Endothelial cell of umbilical vein (primary cell): ENCODE measurements around the gene UQCRHL. TPM values are rescaled to one million over a fixed set of nuclear protein-coding genes. Genes with fewer than 3 reads are reported as not detected.
"Not testable (repeated sequence)": the region's sequence is repeated elsewhere in the genome, so short reads cannot be mapped to it uniquely, and the experiment has no call there.

Source experiments
- BruUV-seq: library from RNA; stranded (reverse); fragments of 400-500 nt; replicated peaks from 2 replicates; lab custom pipeline; 2021; lab: Mats Ljungman, UMichigan
- CTCF ChIA-PET: fragments of 300-600, 350-600 bp; sonication (Branson Sonifier 250); formaldehyde crosslinking; loops from one replicate; lab custom pipeline; 2021; ENCODE audit warnings: antibody characterized with exemption, inconsistent platforms; lab: Charles Lee
- POLR2A ChIA-PET: fragments of 300-600, 350-600 bp; sonication (Branson Sonifier 250); formaldehyde crosslinking; loops from one replicate; lab custom pipeline; 2021; ENCODE audit warnings: antibody characterized with exemption, inconsistent platforms; lab: Charles Lee
- DNase-seq: peaks from one replicate; pipeline ENCODE4 v3.0.0-alpha.2; 2011; ENCODE audit warnings: low read depth, low spot score
- FAIRE-seq: peaks from 2 replicates; lab custom pipeline; 2011; peaks lifted over from hg19 to GRCh38; lab: Jason Lieb, UNC
- H2AFZ ChIP-seq: 2 replicates; pipeline ENCODE4 v1.6.0; 2012; ENCODE audit warnings: low read depth, low read length, control low read depth, inconsistent platforms
- H3K27ac ChIP-seq: 2 replicates; pipeline ENCODE4 v1.5.1; 2011; ENCODE audit warnings: low read depth, mild to moderate bottlenecking, control low read depth, low read length, moderate library complexity; ENCODE audit not compliant: insufficient read depth
- H3K27me3 ChIP-seq, 2 experiments: 2 replicates each; pipeline versions ENCODE4 v1.6.0 to v1.6.1; 2011; ENCODE audit warnings: low read length in 2 of 2, mixed read lengths in 1 of 2; ENCODE audit not compliant: control insufficient read depth in 2 of 2, insufficient read depth in 2 of 2
- H3K36me3 ChIP-seq, 2 experiments: 2 replicates in 1 of 2; 3 replicates in 1 of 2; pipeline ENCODE4 v1.5.1; 2011; ENCODE audit warnings: low read length in 2 of 2, mild to moderate bottlenecking in 1 of 2, moderate library complexity in 1 of 2; ENCODE audit not compliant: control insufficient read depth in 2 of 2, insufficient read depth in 2 of 2; ENCODE audit errors: extremely low read depth in 1 of 2
- H3K4me1 ChIP-seq: 3 replicates; pipeline ENCODE4 v1.5.1; 2011; ENCODE audit warnings: mild to moderate bottlenecking, low read length; ENCODE audit not compliant: control insufficient read depth, insufficient read depth; ENCODE audit errors: extremely low read depth
- H3K4me2 ChIP-seq: 2 replicates; pipeline ENCODE4 v1.6.1; 2011; ENCODE audit warnings: low read length, control low read depth, mixed read lengths; ENCODE audit not compliant: insufficient read depth
- H3K4me3 ChIP-seq, 3 experiments: fragments of 200-600 bp in 1 of 3; sonication (generic), shearing (Covaris generic) in 1 of 3; replicated peaks in 1 of 3; 2 replicates each; pipeline ENCODE4 v1.5.1; 2011 to 2016; ENCODE audit warnings: control low read depth in 3 of 3, low read length in 3 of 3, mild to moderate bottlenecking in 2 of 3, inconsistent platforms in 1 of 3, low read depth in 1 of 3, moderate library complexity in 1 of 3; ENCODE audit not compliant: insufficient read depth in 1 of 3
- H3K79me2 ChIP-seq: 2 replicates; pipeline ENCODE4 v1.6.0; 2012; ENCODE audit warnings: low read length, inconsistent platforms; ENCODE audit not compliant: control insufficient read depth, insufficient read depth
- H3K9ac ChIP-seq: replicated peaks from 2 replicates; pipeline ENCODE3; 2011; ENCODE audit warnings: low read length, control low read depth; ENCODE audit not compliant: insufficient read depth; ENCODE audit errors: extremely low read depth
- H3K9me1 ChIP-seq: replicated peaks from 3 replicates; pipeline ENCODE4 v1.6.0; 2011; ENCODE audit warnings: mild to moderate bottlenecking, low read length; ENCODE audit not compliant: control insufficient read depth, insufficient read depth; ENCODE audit errors: extremely low read depth
- H3K9me3 ChIP-seq: replicated peaks from 2 replicates; pipeline ENCODE4 v1.5.1; 2012; ENCODE audit warnings: low read length, inconsistent platforms; ENCODE audit not compliant: control insufficient read depth, insufficient read depth
- H4K20me1 ChIP-seq: replicated peaks from 2 replicates; pipeline ENCODE3; 2011; ENCODE audit warnings: mild to moderate bottlenecking, low read length; ENCODE audit not compliant: control insufficient read depth, insufficient read depth; ENCODE audit errors: extremely low read depth
- MYC ChIP-seq: IDR thresholded peaks from one replicate; pipeline ENCODE4 v1.6.1; 2011; ENCODE audit warnings: mild to moderate bottlenecking, low read depth, low read length
- POLR2A ChIP-seq: IDR thresholded peaks from 2 replicates; pipeline ENCODE4 v1.6.1; 2012; ENCODE audit warnings: low read depth, mild to moderate bottlenecking, control low read depth, low read length
- POLR2AphosphoS5 ChIP-seq: IDR thresholded peaks from 2 replicates; pipeline ENCODE4 v1.6.1; 2012; ENCODE audit warnings: low read depth, mild to moderate bottlenecking, control low read depth, low read length, moderate library complexity; ENCODE audit not compliant: insufficient read depth
- dilution Hi-C: fragments of 300-500 bp; cut with MboI; formaldehyde crosslinking; loops from one replicate; pipeline ENCODE4 v1.15.0; 2019; ENCODE audit warnings: low sequenced_read_pairs; ENCODE audit not compliant: extremely low pct_ligation_motif_present
- intact Hi-C: fragments of 100-400 bp; cut with micrococcal nuclease; formaldehyde crosslinking; loops from one replicate; pipeline ENCODE4 v1.10.0; 2022
- polyA plus RNA-seq, 4 experiments: library from polyadenylated mRNA; depleted of rRNA in 3 of 4; stranded (reverse) in 3 of 4; unstranded in 1 of 4; fragments of >200 nt; gene quantifications; 2 replicates each; pipeline versions ENCODE4 v1.2.1 to v1.2.3, GENCODE V29; 2011 to 2012; ENCODE audit warnings: missing spikeins in 1 of 4
- total RNA-seq: library from RNA; stranded (reverse); gene quantifications from 2 replicates; pipeline ENCODE4 v1.2.3, GENCODE V29; 2021

Gene UQCRHL
- total and polyA plus RNA-seq, 2 donors (not counting 3 experiments of a cell fraction or from before 2014, with no cell fraction given): 0.92 to 1.4 TPM

- TSS peak; percentile 30 for BruUV-seq
- Histone ChIP-seq H3K9me3 (no peaks in the 10 kb centered on the region), H3K79me2 (peaks cover 46% of the 10 kb centered on the region), H3K36me3 (no peaks in the 10 kb centered on the region), H2AFZ (peak within 1 kb of the TSS; percentile 80), H4K20me1 (no peaks in the 10 kb centered on the region), H3K9ac (peak within 1 kb of the TSS; percentile 99), H3K4me3 (peak within 1 kb of the TSS; percentile 71 to 100 (median 99)), H3K27me3 (no peaks in the 10 kb centered on the region), H3K27ac (peak within 1 kb of the TSS; percentile 62), H3K4me1 (peaks cover 25% of the 10 kb centered on the region), H3K9me1 (no peaks in the 10 kb centered on the region), H3K4me2 (peak within 1 kb of the TSS; percentile 74)
- dilution Hi-C loops (no loop called here), intact Hi-C loops (loop anchor here (1.0 to 10.0 kb wide), 5 partner anchors 12 to 322 kb away; partner anchors contain the start of genes CASP9, DDI2 and DNAJC16)
- peak; percentile 84 for FAIRE-seq
- ChIA-PET POLR2A (interaction anchor here (0.9 kb wide), 4 partner anchors 10 to 48 kb away, joined by 3 to 9 read pairs (median 4); no protein-coding TSS in a partner anchor), CTCF (interaction anchor here (0.6 to 3.8 kb wide), 12 partner anchors 9 to 90 kb away, joined by 3 to 22 read pairs (median 4); no protein-coding TSS in a partner anchor)
- DNase-seq: peak; percentile 97
- peak; percentile 63 for TF ChIP-seq POLR2AphosphoS5
- no peak for TF ChIP-seq MYC
- peak; percentile 54 for TF ChIP-seq POLR2A
Measured at GRCh38 chr1:15847100-15847892, 39.8 kb upstream of the UQCRHL start, which contains the start of gene SPEN. Gene SPEN, plus strand, starts transcription at chr1:15847707. Its CDS starts 361 bp downstream, at chr1:15848068.

DNA sequence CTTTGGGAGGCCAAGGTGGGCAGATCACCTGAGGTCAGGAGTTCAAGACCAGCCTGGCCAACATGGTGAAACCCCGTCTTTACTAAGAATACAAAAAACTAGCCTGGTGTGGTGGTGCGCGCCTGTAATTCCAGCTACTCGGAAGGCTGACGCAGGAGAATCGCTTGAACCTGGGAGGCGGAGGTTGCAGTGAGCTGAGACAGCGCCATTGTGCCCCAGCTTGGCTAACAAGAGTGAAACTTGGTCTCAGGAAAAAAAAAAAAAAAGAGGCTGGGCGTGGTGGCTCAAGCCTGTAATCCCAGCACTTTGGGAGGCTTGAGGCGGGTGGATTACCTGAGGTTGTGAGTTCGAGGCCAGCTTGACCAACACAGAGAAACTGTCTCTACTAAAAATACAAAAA, 38.6 kb upstream of the UQCRHL start:
- H3K9me3 ChIP-seq, H2AFZ ChIP-seq, dilution Hi-C loops, POLR2A ChIA-PET, H4K20me1 ChIP-seq, H3K36me3 ChIP-seq, H3K9me1 ChIP-seq, FAIRE-seq, DNase-seq, H3K9ac ChIP-seq, BruUV-seq, H3K4me2 ChIP-seq, H3K27me3 ChIP-seq, H3K4me3 ChIP-seq, H3K27ac ChIP-seq: not testable (repeated sequence)
- peaks cover 13% of the 10 kb centered on the region for H3K4me1 ChIP-seq
- H3K79me2 ChIP-seq: peaks cover 34% of the 10 kb centered on the region
- intact Hi-C loops: loop anchor here (10.0 kb wide), 2 partner anchors 231 to 321 kb away; partner anchors contain the start of genes CASP9, DDI2 and DNAJC16
- CTCF ChIA-PET: interaction anchor here (1.5 to 3.8 kb wide), 2 partner anchors 13 to 30 kb away, joined by 6 to 22 read pairs; no protein-coding TSS in a partner anchor
